HG02678 (cell line): ENCODE measurements around the gene RLF.

Experiments
- ATAC-seq: cut with Tn5 transposase; IDR thresholded peaks from one replicate; pipeline ENCODE4 v1.9.1; 2021; ENCODE audit warnings: mild to moderate bottlenecking, moderate library complexity; ENCODE audit not compliant: unreplicated experiment

Gene RLF

DNA sequence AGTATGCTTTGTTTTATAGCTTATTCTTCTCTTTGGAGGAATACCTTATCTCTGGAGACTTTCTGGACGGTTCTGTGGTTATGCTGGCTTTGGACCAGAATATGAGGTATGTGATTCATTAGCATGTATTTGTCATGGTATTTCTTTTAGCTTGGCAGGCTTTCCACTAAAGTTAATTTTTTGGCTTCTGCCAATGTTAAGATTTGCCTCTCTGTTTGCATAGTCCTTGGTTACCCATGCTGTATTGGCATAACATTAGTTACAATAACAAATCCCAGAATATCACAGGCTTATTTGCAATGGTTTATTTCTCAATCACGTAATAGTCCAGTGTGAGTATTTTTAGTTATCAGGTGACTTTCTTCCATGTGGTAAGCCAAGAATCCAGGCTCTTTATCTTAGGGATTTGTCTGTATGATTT, 106.6 kb downstream of the RLF start:
- no peak for ATAC-seq

GRCh38 chr1:40268211-40268610, 107.0 kb downstream of the RLF start:
- ATAC-seq: no peak

DNA sequence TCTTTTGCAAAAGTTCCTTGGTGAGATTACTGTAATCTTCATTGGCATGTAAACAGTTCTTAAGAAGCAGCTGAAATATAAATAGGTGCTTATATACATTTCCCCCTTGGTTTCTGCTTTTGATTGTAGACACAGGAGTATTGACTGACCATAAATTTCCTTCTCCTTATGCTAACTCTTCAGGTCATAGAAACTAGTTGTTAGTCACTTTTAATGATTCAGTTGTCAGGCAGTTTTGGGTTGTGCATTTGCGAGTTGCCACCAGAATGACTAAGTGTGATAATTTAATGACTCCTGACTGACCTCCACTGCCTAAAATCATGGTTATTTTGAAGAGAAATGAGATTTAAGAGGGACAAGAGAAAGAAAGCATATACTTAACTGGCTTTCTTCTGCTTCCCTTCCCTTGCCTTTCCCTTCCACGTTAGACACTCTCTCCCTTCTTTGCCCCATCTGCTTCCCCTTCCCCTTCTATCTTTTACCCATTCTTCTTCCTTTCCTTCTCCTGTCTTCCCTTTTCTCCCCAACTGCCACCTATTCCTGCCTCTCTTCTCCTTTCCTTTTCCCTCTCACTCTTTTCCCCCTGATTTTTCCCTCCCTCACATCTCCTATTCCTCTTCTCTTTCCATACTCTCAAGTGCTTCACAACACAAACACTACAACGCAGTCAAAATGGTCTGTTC, 109.1 kb downstream of the RLF start:
- ATAC-seq: no peak

GRCh38 chr1:40272653-40273213, 111.5 kb downstream of the RLF start:
- ATAC-seq: no peak

DNA sequence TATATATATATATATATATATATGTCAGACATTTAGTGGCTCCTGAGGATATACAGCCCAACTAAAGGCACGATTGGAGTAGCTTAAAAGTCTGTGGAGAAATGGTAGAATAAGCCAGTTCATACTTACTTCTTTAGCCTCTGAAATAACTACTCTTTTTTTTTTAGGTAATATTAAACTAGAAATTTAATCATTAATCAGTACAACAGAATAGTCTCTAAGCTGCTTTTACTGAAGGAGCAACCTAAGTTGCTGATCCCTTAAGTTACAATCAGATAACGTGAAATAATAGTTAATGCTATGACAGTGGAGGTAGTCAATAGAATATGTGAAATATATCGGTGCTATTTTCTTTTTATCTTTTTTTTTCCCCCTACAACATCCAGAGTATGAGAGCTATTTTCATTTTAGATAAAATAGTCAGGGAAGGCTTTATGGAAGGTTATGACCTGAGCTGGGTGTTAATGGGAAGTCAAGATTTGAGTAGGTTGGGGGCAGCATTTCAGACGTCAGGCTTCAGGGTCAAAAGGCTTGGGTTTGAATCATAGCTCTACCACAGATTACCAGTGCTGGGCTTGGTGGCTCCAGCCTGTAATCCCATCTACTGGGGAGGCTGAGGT, 112.5 kb downstream of the RLF start:
- no peak for ATAC-seq

DNA sequence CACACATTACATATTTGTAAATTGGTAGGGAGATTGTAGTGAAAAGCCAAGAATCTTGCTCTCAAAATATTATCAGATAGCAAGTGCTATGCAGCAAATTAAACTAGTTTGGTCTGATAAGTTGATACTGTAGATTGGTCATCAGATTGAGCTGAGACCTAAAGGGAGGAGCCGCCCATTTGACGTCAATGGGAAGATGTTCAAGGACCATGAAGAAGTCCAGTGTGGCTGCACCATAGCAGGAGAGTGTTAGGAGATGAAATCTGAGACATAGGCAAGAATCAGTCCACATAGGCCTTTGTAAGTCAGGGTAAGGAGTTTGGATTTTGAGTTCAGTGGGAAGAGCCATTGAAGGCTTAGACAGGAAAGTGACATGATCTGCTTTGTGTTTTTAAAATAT, 113.1 kb downstream of the RLF start:
- ATAC-seq: no peak

GRCh38 chr1:40276122-40276521, 114.9 kb downstream of the RLF start:
- ATAC-seq: no peak

DNA sequence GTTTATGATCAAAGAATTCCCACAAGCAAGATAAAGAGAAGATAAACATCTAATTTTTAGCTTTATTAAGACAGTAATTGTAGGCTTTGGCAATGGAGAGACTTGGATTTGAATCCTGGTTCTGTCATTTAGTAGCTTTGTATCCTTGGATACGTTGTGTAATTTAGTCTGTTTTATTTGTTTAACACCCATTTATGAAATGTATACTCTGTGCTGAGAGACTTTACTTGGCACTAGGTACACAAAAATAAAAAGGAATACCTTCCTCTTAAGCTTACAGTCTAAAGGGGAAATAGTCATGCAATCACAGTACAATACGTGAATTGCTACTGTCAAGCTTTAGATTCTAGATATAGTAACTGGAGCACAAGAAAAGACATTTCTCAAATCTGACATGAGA, 120.7 kb downstream of the RLF start:
- no peak for ATAC-seq
